GM10847 (cell line): ENCODE results near the gene AACS.

Experiments used
- POLR2A ChIP-seq: IDR thresholded peaks from 2 replicates; pipeline ENCODE4 v1.6.1; 2011; ENCODE audit not compliant: insufficient read length; ENCODE audit errors: extremely low read depth

Gene AACS

GRCh38 chr12:125172231-125172850 lies 107.1 kb downstream of the AACS start:
- TF ChIP-seq POLR2A: no peak

- TF ChIP-seq POLR2A: no peak
Measured at GRCh38 chr12:125175576-125175975, 110.3 kb downstream of the AACS start.

- TF ChIP-seq POLR2A: no peak
Measured at GRCh38 chr12:125178222-125178621, 113.0 kb downstream of the AACS start.

GRCh38 chr12:125180144-125180543 lies 114.9 kb downstream of the AACS start:
- no peak for TF ChIP-seq POLR2A

GRCh38 chr12:125181107-125181506 lies 115.9 kb downstream of the AACS start:
- no peak for TF ChIP-seq POLR2A

- TF ChIP-seq POLR2A: no peak
Measured at GRCh38 chr12:125183187-125184067, 118.2 kb downstream of the AACS start.

- TF ChIP-seq POLR2A: no peak
Measured at GRCh38 chr12:125184213-125184967, 119.2 kb downstream of the AACS start.

- no peak for TF ChIP-seq POLR2A
Measured at GRCh38 chr12:125185311-125185739, 120.1 kb downstream of the AACS start.

GRCh38 chr12:125185740-125186470 lies 120.7 kb downstream of the AACS start, which contains the start of gene TMEM132B:
TMEM132B (plus strand) TSS chr12:125186386.
- no peak for TF ChIP-seq POLR2A

GRCh38 chr12:125186471-125187147 lies 121.4 kb downstream of the AACS start:
- no peak for TF ChIP-seq POLR2A

GRCh38 chr12:125187148-125187745 lies 122.0 kb downstream of the AACS start:
- no peak for TF ChIP-seq POLR2A

GRCh38 chr12:125187780-125188741 lies 122.8 kb downstream of the AACS start:
- TF ChIP-seq POLR2A: no peak

GRCh38 chr12:125189015-125189414 lies 123.8 kb downstream of the AACS start:
- no peak for TF ChIP-seq POLR2A
